ENCODE measurements around the gene HDAC4. TPM values are rescaled to one million over a fixed set of nuclear protein-coding genes. Genes with fewer than 3 reads are reported as not detected.

The HDAC4 gene
- total and polyA plus RNA-seq, 2 of the 8 experiments (the other 6 are each of a cell fraction or from before 2014, with no cell fraction given) = 15.4 to 31.5 TPM

- TF ChIP-seq KDM1A (IDR thresholded peaks at IDR 0.05; ENCODE audit: borderline replicate concordance, low read length) = no peak
- TF ChIP-seq HDAC6 (IDR thresholded peaks at IDR 0.05; ENCODE audit: low read depth, low read length) = no peak
- no peak for TF ChIP-seq BRCA1 (IDR thresholded peaks at IDR 0.05; ENCODE audit: low read depth, low read length)
Measured at GRCh38 chr2:239300871-239301735, 99.7 kb downstream of the HDAC4 start (continued).

Data from H1 (cell line).